IMR-90 (cell line): Measurements from ENCODE around the gene DPP10. TPM values are rescaled to one million over a fixed set of nuclear protein-coding genes. Genes with fewer than 3 reads are reported as not detected.

ENCODE experiments used
- ATAC-seq: fragments of 200-7000 bp; cut with Tn5 transposase; 2 replicates; pipeline ENCODE4 v1.9.1; 2020; ENCODE audit warnings: low read depth, mild to moderate bottlenecking, moderate library complexity
- BruUV-seq: library from RNA; stranded (reverse); fragments of 400-500 nt; replicated peaks from 2 replicates; lab custom pipeline; 2021; lab: Mats Ljungman, UMichigan
- CTCF ChIA-PET: fragments of 300-600 bp; formaldehyde crosslinking; extraction: SDS; loops from one replicate; lab custom pipeline; 2021; ENCODE audit warnings: antibody characterized with exemption; lab: Yijun Ruan, JAX
- POLR2A ChIA-PET: fragments of 300-600 bp; sonication (Branson Sonifier 250); formaldehyde crosslinking; loops from one replicate; lab custom pipeline; 2022; ENCODE audit warnings: antibody characterized with exemption; ENCODE audit not compliant: unreplicated experiment; lab: Charles Lee
- DNase-seq: peaks from one replicate; pipeline ENCODE4 v3.0.0; 2013
- H2AFZ ChIP-seq: replicated peaks from 2 replicates; pipeline ENCODE3; 2013; ENCODE audit warnings: low read length, mild to moderate bottlenecking; ENCODE audit not compliant: poor library complexity
- H2AK5ac ChIP-seq: 2 replicates; pipeline ENCODE4 v1.6.1; 2013; ENCODE audit warnings: low read depth, low read length, inconsistent platforms
- H2AK9ac ChIP-seq: replicated peaks from 2 replicates; pipeline ENCODE3; 2013; ENCODE audit warnings: mild to moderate bottlenecking, low read depth, low read length, moderate library complexity; ENCODE audit not compliant: poor library complexity
- H2BK120ac ChIP-seq: 2 replicates; pipeline ENCODE4 v1.6.1; 2013; ENCODE audit warnings: low read depth, low read length, inconsistent platforms
- H2BK15ac ChIP-seq: 3 replicates; pipeline ENCODE4 v1.6.1; 2013; ENCODE audit warnings: low read depth, low read length, inconsistent platforms
- H2BK20ac ChIP-seq: 2 replicates; pipeline ENCODE4 v1.6.1; 2013; ENCODE audit warnings: low read depth, mild to moderate bottlenecking, inconsistent platforms, low read length, moderate library complexity
- H2BK5ac ChIP-seq: 2 replicates; pipeline ENCODE4 v1.6.1; 2013; ENCODE audit warnings: mild to moderate bottlenecking, low read depth, low read length, inconsistent platforms; ENCODE audit not compliant: poor library complexity, severe bottlenecking
- H3K14ac ChIP-seq: replicated peaks from 2 replicates; pipeline ENCODE4 v1.6.1; 2013; ENCODE audit warnings: low read depth, low read length, inconsistent platforms
- H3K18ac ChIP-seq: 2 replicates; pipeline ENCODE4 v1.6.1; 2013; ENCODE audit warnings: low read depth, low read length, control low read depth
- H3K23ac ChIP-seq: 2 replicates; pipeline ENCODE4 v1.6.1; 2013; ENCODE audit warnings: low read depth, low read length, inconsistent platforms
- H3K27ac ChIP-seq: 2 replicates; pipeline ENCODE4 v1.5.1; 2013; ENCODE audit warnings: mild to moderate bottlenecking, control low read depth, low read length; ENCODE audit not compliant: insufficient read depth
- H3K27me3 ChIP-seq: 2 replicates; pipeline ENCODE4 v1.6.1; 2013; ENCODE audit warnings: low read length; ENCODE audit not compliant: control insufficient read depth, insufficient read depth
- H3K36me3 ChIP-seq: 2 replicates; pipeline ENCODE4 v1.6.1; 2013; ENCODE audit warnings: low read length, mixed read lengths; ENCODE audit not compliant: control insufficient read depth, insufficient read depth
- H3K4ac ChIP-seq: 2 replicates; pipeline ENCODE4 v1.6.1; 2013; ENCODE audit warnings: low read depth, low read length, inconsistent platforms
- H3K4me1 ChIP-seq: 2 replicates; pipeline ENCODE4 v1.6.1; 2013; ENCODE audit warnings: low read length, mixed read lengths; ENCODE audit not compliant: control insufficient read depth, insufficient read depth
- H3K4me2 ChIP-seq: 2 replicates; pipeline ENCODE4 v1.6.1; 2013; ENCODE audit warnings: low read depth, mild to moderate bottlenecking, control low read depth, low read length, moderate library complexity
- H3K4me3 ChIP-seq: 2 replicates; pipeline ENCODE4 v1.5.1; 2013; ENCODE audit warnings: low read depth, mild to moderate bottlenecking, control low read depth, low read length, moderate library complexity; ENCODE audit not compliant: insufficient read depth
- H3K56ac ChIP-seq: 2 replicates; pipeline ENCODE4 v1.6.1; 2013; ENCODE audit warnings: low read length, inconsistent platforms; ENCODE audit not compliant: insufficient read depth; ENCODE audit errors: extremely low read depth
- H3K79me1 ChIP-seq, 2 experiments: 2 replicates each; pipeline ENCODE4 v1.6.1; 2013; ENCODE audit warnings: low read length in 2 of 2, inconsistent platforms in 1 of 2, low read depth in 1 of 2
- H3K9ac ChIP-seq: 2 replicates; pipeline ENCODE4 v1.6.1; 2013; ENCODE audit warnings: low read depth, low read length, control low read depth
- H3K9me1 ChIP-seq: 2 replicates; pipeline ENCODE4 v1.6.1; 2013; ENCODE audit warnings: low read length, inconsistent platforms; ENCODE audit not compliant: insufficient read depth
- H3K9me3 ChIP-seq: 2 replicates; pipeline ENCODE4 v1.6.1; 2013; ENCODE audit warnings: low read length; ENCODE audit not compliant: control insufficient read depth, insufficient read depth
- H4K20me1 ChIP-seq: 2 replicates; pipeline ENCODE4 v1.6.1; 2013; ENCODE audit warnings: low read length, inconsistent platforms; ENCODE audit not compliant: insufficient read depth
- H4K5ac ChIP-seq: 2 replicates; pipeline ENCODE4 v1.6.1; 2013; ENCODE audit warnings: mild to moderate bottlenecking, low read depth, low read length, control low read depth
- H4K8ac ChIP-seq, 2 experiments: 2 replicates each; pipeline ENCODE4 v1.6.1; 2013; ENCODE audit warnings: low read depth in 2 of 2, low read length in 2 of 2, control low read depth in 1 of 2, inconsistent platforms in 1 of 2
- H4K91ac ChIP-seq: 2 replicates; pipeline ENCODE4 v1.6.1; 2013; ENCODE audit warnings: low read depth, low read length, inconsistent platforms; ENCODE audit not compliant: insufficient read depth
- BHLHE40 ChIP-seq: fragments of 150-350 bp; IDR thresholded peaks from 2 replicates; pipeline ENCODE4 v1.6.1; 2016; ENCODE audit warnings: mild to moderate bottlenecking, low read depth, low read length
- CEBPB ChIP-seq: IDR thresholded peaks from 2 replicates; pipeline ENCODE4 v1.6.1; 2012; ENCODE audit warnings: low read depth, low read length, improper control_type of control experiment
- FOS ChIP-seq: fragments of 150-350 bp; IDR thresholded peaks from 2 replicates; pipeline ENCODE4 v1.6.1; 2016; ENCODE audit warnings: low read depth, low read length
- MXI1 ChIP-seq: IDR thresholded peaks from 2 replicates; pipeline ENCODE4 v1.6.1; 2012; ENCODE audit warnings: low read depth, mild to moderate bottlenecking, low read length, moderate library complexity, borderline replicate concordance
- NFE2L2 ChIP-seq: fragments of 150-350 bp; IDR thresholded peaks from 2 replicates; pipeline ENCODE4 v1.6.1; 2016; ENCODE audit warnings: low read depth, mild to moderate bottlenecking, low read length
- POLR2A ChIP-seq: IDR thresholded peaks from 2 replicates; pipeline ENCODE4 v1.6.1; 2012; ENCODE audit warnings: mild to moderate bottlenecking, low read depth, low read length
- SMC3 ChIP-seq: fragments of 150-350 bp; IDR thresholded peaks from 2 replicates; pipeline ENCODE4 v1.6.1; 2016; ENCODE audit warnings: low read depth, mild to moderate bottlenecking, antibody characterized with exemption, low read length, moderate library complexity
- WGBS, 2 experiments: methylation state at CpG; one replicate each; pipeline versions ENCODE4 v1.1.5 to v1.1.7; 2013; ENCODE audit warnings: missing lambda C conversion rate in 2 of 2; ENCODE audit not compliant: insufficient read length in 1 of 2; ENCODE audit errors: extremely low coverage in 2 of 2; 5-methylcytosine and 5-hydroxymethylcytosine counted together
- dilution Hi-C: fragments of 300-500 bp; cut with HindIII; formaldehyde crosslinking; loops from one replicate; pipeline ENCODE4 v1.14.3; 2018; ENCODE audit warnings: low sequenced_read_pairs; ENCODE audit not compliant: unreplicated experiment
- in situ Hi-C: fragments of 300-500 bp; cut with MboI; formaldehyde crosslinking; loops from 3 replicates; pipeline ENCODE4 v1.14.3; 2019; ENCODE audit warnings: low sequenced_read_pairs, inconsistent platforms, mixed read lengths
- intact Hi-C: fragments of 100-400 bp; cut with micrococcal nuclease; formaldehyde crosslinking; loops from 2 replicates; pipeline ENCODE4 v1.10.0; 2022
- polyA plus RNA-seq, 3 experiments: library from polyadenylated mRNA; depleted of rRNA; stranded (reverse); fragments of >200 nt; gene quantifications; 2 replicates each; pipeline ENCODE4 v1.2.3, GENCODE V29; 2012; ENCODE audit warnings: low replicate concordance in 1 of 3
- total RNA-seq: library from RNA; depleted of rRNA; stranded (reverse); fragments of >200 nt; gene quantifications from 2 replicates; pipeline ENCODE4 v1.2.3, GENCODE V29; 2012

DPP10 gene
- total and polyA plus RNA-seq, 2 of the 4 experiments (the other 2 are of a cell fraction): not detected

GRCh38 chr2:115396579-115396978 is 954.1 kb downstream of the DPP10 start:
- ATAC-seq: no peak
- H3K4me3 ChIP-seq: no peak overlapping the region
- H3K9me3 ChIP-seq: 0 out of 2 replicates have a peak, but pooled peaks cover 2% of the 10 kb centered on the region
- in situ Hi-C loops: no loop called here
- no peak overlapping the region for H4K8ac ChIP-seq
- ChIA-PET POLR2A (no interaction called here), CTCF (no interaction called here)
- no peak overlapping the region for H2AK5ac ChIP-seq
- no CpG with 5 or more reads among the region's 5 CpGs for WGBS, 2 experiments
- H2BK15ac ChIP-seq: no peak overlapping the region
- H3K18ac ChIP-seq: no peak overlapping the region
- H2BK5ac ChIP-seq: no peak overlapping the region
- no peak overlapping the region for H2BK20ac ChIP-seq
- no peak overlapping the region for H4K5ac ChIP-seq
- no peak for DNase-seq
- H4K91ac ChIP-seq: no peak overlapping the region
- TF ChIP-seq BHLHE40: no peak
- TF ChIP-seq MXI1: no peak
- no peak for TF ChIP-seq SMC3
- TF ChIP-seq FOS: no peak
- TF ChIP-seq NFE2L2: no peak
- no peak for TF ChIP-seq POLR2A
- 0 out of 2 replicates have a peak, but pooled peaks have one; percentile 4 for TF ChIP-seq CEBPB
- H3K79me1 ChIP-seq: no peaks in the 10 kb centered on the region
- no peaks in the 10 kb centered on the region for H3K4me1 ChIP-seq
- no peak overlapping the region for H3K9ac ChIP-seq
- H3K27me3 ChIP-seq: no peaks in the 10 kb centered on the region
- H3K27ac ChIP-seq: no peak overlapping the region
- no peak overlapping the region for H2BK120ac ChIP-seq
- no peak overlapping the region for H3K4me2 ChIP-seq
- no peaks in the 10 kb centered on the region for H3K36me3 ChIP-seq
- H3K14ac ChIP-seq: no peak overlapping the region
- H3K9me1 ChIP-seq: no peaks in the 10 kb centered on the region
- H2AFZ ChIP-seq: no peak overlapping the region
- intact Hi-C loops: no loop called here
- no peaks in the 10 kb centered on the region for H4K20me1 ChIP-seq
- no peak overlapping the region for H2AK9ac ChIP-seq
- no peak overlapping the region for H3K4ac ChIP-seq
- no TSS peak for BruUV-seq
- H3K23ac ChIP-seq: no peak overlapping the region
- dilution Hi-C loops: no loop called here
- H3K56ac ChIP-seq: no peak overlapping the region
